PC-9 (cell line): ENCODE data around the gene C2orf49. TPM values are rescaled to one million over a fixed set of nuclear protein-coding genes. Genes with fewer than 3 reads are reported as not detected.

Source experiments
- BruUV-seq: library from RNA; stranded (reverse); fragments of 400-500 nt; replicated peaks from 2 replicates; lab custom pipeline; 2021; lab: Mats Ljungman, UMichigan
- CTCF ChIA-PET: fragments of 300-600 bp; sonication (Branson Sonifier 250); formaldehyde crosslinking; loops from one replicate; lab custom pipeline; 2022; ENCODE audit warnings: antibody characterized with exemption; lab: Charles Lee
- POLR2A ChIA-PET: fragments of 300-600 bp; sonication (Branson Sonifier 250); formaldehyde crosslinking; loops from one replicate; lab custom pipeline; 2022; ENCODE audit warnings: antibody characterized with exemption; ENCODE audit not compliant: unreplicated experiment; lab: Charles Lee
- DNase-seq, 2 experiments: peaks; one replicate each; pipeline versions ENCODE4 v3.0.0 to v3.0.0-alpha.2; 2015 to 2022; ENCODE audit warnings: mixed read lengths in 1 of 2
- H2AFZ ChIP-seq: fragments of 200-600 bp; sonication (generic); 2 replicates; pipeline ENCODE4 v1.8.1; 2017; ENCODE audit warnings: antibody characterized with exemption
- H3F3A ChIP-seq: fragments of 200-600 bp; sonication (generic); 2 replicates; pipeline ENCODE4 v1.8.1; 2017; ENCODE audit warnings: antibody characterized with exemption, mild to moderate bottlenecking, low read depth; ENCODE audit not compliant: insufficient read depth
- H3K27ac ChIP-seq: fragments of 200-600 bp; sonication (generic); 2 replicates; pipeline ENCODE4 v1.6.1; 2016; ENCODE audit warnings: mixed run types
- H3K27me3 ChIP-seq: fragments of 200-600 bp; sonication (generic); 2 replicates; pipeline ENCODE4 v1.6.1; 2016; ENCODE audit warnings: low read depth, mixed run types; ENCODE audit not compliant: insufficient read depth
- H3K36me3 ChIP-seq: fragments of 200-600 bp; sonication (generic); 2 replicates; pipeline ENCODE4 v1.6.1; 2016; ENCODE audit warnings: low read depth, mixed run types
- H3K4me1 ChIP-seq: fragments of 200-600 bp; sonication (generic); replicated peaks from 2 replicates; pipeline ENCODE4 v1.6.1; 2016; ENCODE audit warnings: mixed run types; ENCODE audit not compliant: insufficient read depth
- H3K4me2 ChIP-seq: fragments of 200-600 bp; sonication (generic); 2 replicates; pipeline ENCODE4 v1.6.1; 2017; ENCODE audit warnings: mixed run types
- H3K4me3 ChIP-seq: fragments of 200-600 bp; sonication (generic); 2 replicates; pipeline ENCODE4 v1.6.1; 2016; ENCODE audit warnings: mixed run types
- H3K79me2 ChIP-seq: fragments of 200-600 bp; sonication (generic); 2 replicates; pipeline ENCODE4 v1.6.1; 2017; ENCODE audit warnings: low read depth, mixed run types
- H3K9me2 ChIP-seq: fragments of 200-600 bp; sonication (generic); 2 replicates; pipeline ENCODE4 v1.8.1; 2017; ENCODE audit warnings: mild to moderate bottlenecking; ENCODE audit not compliant: insufficient read depth
- H3K9me3 ChIP-seq: fragments of 200-600 bp; sonication (generic); 2 replicates; pipeline ENCODE4 v1.8.1; 2016; ENCODE audit warnings: low read depth; ENCODE audit not compliant: insufficient read depth
- H4K20me1 ChIP-seq: fragments of 200-600 bp; sonication (generic); 2 replicates; pipeline ENCODE4 v1.8.1; 2017; ENCODE audit not compliant: insufficient read depth
- CTCF ChIP-seq: fragments of 200-600 bp; sonication (generic); conservative IDR thresholded peaks from 2 replicates; pipeline ENCODE4 v1.6.1; 2017; ENCODE audit warnings: mixed run types, antibody characterized with exemption, mild to moderate bottlenecking, moderate library complexity
- EZH2 ChIP-seq: fragments of 200-600 bp; sonication (generic); IDR thresholded peaks from 2 replicates; pipeline ENCODE4 v1.8.0; 2017; ENCODE audit warnings: antibody characterized with exemption, low read depth
- intact Hi-C: fragments of 100-400 bp; cut with micrococcal nuclease; formaldehyde crosslinking; loops from one replicate; pipeline ENCODE4 v1.10.0; 2022; ENCODE audit not compliant: unreplicated experiment
- total RNA-seq: library from RNA; stranded (reverse); gene quantifications from 2 replicates; pipeline ENCODE4 v1.2.3, GENCODE V29; 2021

The C2orf49 gene
- total RNA-seq, 1 experiment from 2014 or later, result 16.2 TPM

DNA sequence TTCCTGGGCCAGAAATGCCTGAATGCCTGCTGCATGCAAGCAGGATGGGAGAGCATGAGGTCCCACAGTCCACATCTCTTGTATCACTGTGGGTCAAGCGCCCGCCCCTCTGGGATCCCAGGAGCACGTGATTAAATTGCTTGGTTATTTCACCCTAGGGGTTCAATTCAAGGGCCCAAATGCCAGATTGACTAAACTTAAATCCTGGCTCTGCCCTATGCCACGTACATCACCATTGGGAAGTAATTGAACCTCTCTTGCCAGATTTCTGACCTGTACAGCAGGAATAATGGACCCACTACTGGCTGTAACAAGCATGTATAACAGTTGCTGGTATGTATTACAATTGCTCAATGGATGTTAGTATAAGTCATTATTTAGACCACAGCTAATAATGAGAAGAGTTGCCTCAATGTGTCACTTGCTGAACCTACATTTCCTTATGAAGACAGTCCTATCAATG is 41.6 kb downstream of the C2orf49 start:
- CTCF ChIA-PET, result no interaction called here
- POLR2A ChIA-PET, result interaction anchor here (0.7 kb wide), 1 partner anchor 25 kb away, joined by 3 read pairs; no protein-coding TSS in a partner anchor
- BruUV-seq, result no TSS peak
- TF ChIP-seq EZH2 (no peak), CTCF (no peak)
- no peak overlapping the region for H3K4me3 ChIP-seq
- H3K4me2 ChIP-seq, result no peak overlapping the region
- peaks cover 41% of the 10 kb centered on the region for H3K4me1 ChIP-seq
- H3K79me2 ChIP-seq, result peaks cover 91% of the 10 kb centered on the region
- intact Hi-C loops, result loop anchor here (1.0 kb wide), 1 partner anchor 142 kb away; no protein-coding TSS in a partner anchor
- H3F3A ChIP-seq, result peaks cover 77% of the 10 kb centered on the region
- H3K27me3 ChIP-seq, result no peaks in the 10 kb centered on the region
- DNase-seq, result no peak
- peaks cover 13% of the 10 kb centered on the region for H4K20me1 ChIP-seq
- H3K36me3 ChIP-seq, result peaks cover 91% of the 10 kb centered on the region
- H2AFZ ChIP-seq, result no peak overlapping the region
- no peaks in the 10 kb centered on the region for H3K9me2 ChIP-seq
- 0 out of 2 replicates have a peak, but pooled peaks cover 3% of the 10 kb centered on the region for H3K9me3 ChIP-seq
- no peak overlapping the region; the same call in 1 of the 2 replicates for H3K27ac ChIP-seq

GRCh38 chr2:105379741-105380186 is 42.4 kb downstream of the C2orf49 start:
- Histone ChIP-seq H3K4me3 (no peak overlapping the region), H3K9me2 (no peaks in the 10 kb centered on the region), H3K4me2 (peak overlapping the region; percentile 31), H2AFZ (no peak overlapping the region), H3K36me3 (peaks cover 92% of the 10 kb centered on the region), H3K9me3 (0 out of 2 replicates have a peak, but pooled peaks cover 3% of the 10 kb centered on the region), H3K27me3 (no peaks in the 10 kb centered on the region), H3F3A (peaks cover 83% of the 10 kb centered on the region), H4K20me1 (peaks cover 13% of the 10 kb centered on the region), H3K79me2 (peaks cover 92% of the 10 kb centered on the region), H3K4me1 (peaks cover 41% of the 10 kb centered on the region), H3K27ac (peak overlapping the region; percentile 67)
- POLR2A ChIA-PET, result interaction anchor here (0.5 to 1.0 kb wide), 3 partner anchors 13 to 19 kb away, joined by 5 to 52 read pairs (median 10); partner anchors contain the start of gene FHL2
- TF ChIP-seq EZH2 (no peak), CTCF (no peak)
- DNase-seq, result peak in 1 of 2 experiments; percentile 98
- intact Hi-C loops, result loop anchor here (2.0 kb wide), 1 partner anchor 17 kb away; no protein-coding TSS in a partner anchor
- no TSS peak for BruUV-seq
- CTCF ChIA-PET, result no interaction called here

DNA sequence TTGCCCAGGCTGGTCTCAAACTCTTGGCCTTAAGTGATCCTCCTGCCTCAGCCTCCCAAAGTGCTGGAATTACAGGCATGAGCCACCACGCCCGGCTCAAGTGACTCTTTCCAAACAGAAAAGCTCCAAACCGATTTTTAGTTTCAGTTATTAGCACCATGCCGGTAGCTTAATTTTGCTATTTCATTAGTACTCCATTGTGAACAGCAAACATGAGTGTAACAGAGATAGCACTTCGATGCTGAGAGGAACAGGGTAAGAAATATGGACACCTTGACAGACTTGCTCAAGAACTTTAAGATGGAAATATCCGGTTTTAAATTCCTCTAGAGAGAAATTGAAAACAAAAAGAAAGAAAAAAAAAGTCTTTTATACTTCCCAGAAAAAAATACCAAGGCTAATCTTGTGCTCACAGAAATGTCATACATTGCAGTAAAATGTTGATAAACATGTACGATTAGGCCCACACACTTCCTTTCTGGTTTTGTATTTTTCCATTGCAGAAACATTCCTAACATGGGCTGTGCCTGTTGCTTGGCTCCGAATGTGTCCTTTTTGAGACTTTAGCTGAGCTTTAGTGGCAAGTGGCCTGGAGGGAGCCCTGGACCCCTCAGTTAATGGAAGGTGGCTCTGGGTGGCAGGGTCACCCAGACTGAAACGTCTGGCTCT is 43.2 kb downstream of the C2orf49 start:
- Histone ChIP-seq H3K27ac (peak overlapping the region; percentile 67), H3K27me3 (no peaks in the 10 kb centered on the region), H3K4me3 (no peak overlapping the region), H3K9me3 (0 out of 2 replicates have a peak, but pooled peaks cover 3% of the 10 kb centered on the region), H4K20me1 (peaks cover 13% of the 10 kb centered on the region), H3K4me1 (peaks cover 42% of the 10 kb centered on the region), H3K9me2 (no peaks in the 10 kb centered on the region), H3K4me2 (peak overlapping the region; percentile 29), H3F3A (peaks cover 83% of the 10 kb centered on the region), H3K79me2 (peaks cover 92% of the 10 kb centered on the region), H2AFZ (no peak overlapping the region), H3K36me3 (peaks cover 92% of the 10 kb centered on the region)
- intact Hi-C loops, result loop anchor here (2.0 kb wide), 1 partner anchor 16 kb away; no protein-coding TSS in a partner anchor
- DNase-seq, result no peak
- ChIA-PET CTCF (no interaction called here), POLR2A (interaction anchor here (0.5 to 1.0 kb wide), 5 partner anchors 13 to 50 kb away, joined by 3 to 52 read pairs (median 5); partner anchors contain the start of gene FHL2)
- TF ChIP-seq CTCF (no peak), EZH2 (no peak)
- BruUV-seq, result no TSS peak
